Upper lobe of left lung (tissue), 6 donors: ENCODE data around the gene RASSF3. TPM values are rescaled to one million over a fixed set of nuclear protein-coding genes. Genes with fewer than 3 reads are reported as not detected.
A peak's percentile ranks its signal among the peaks of the same experiment; 100 is the strongest.

Experiments used
- ATAC-seq, 2 donors: fragments of 200-7000 bp; cut with Tn5 transposase; one replicate each; pipeline ENCODE4 v1.9.1; 2022; ENCODE audit warnings: mild to moderate bottlenecking in 2 of 2, moderate library complexity in 2 of 2; ENCODE audit not compliant: low FRiP score in 2 of 2
- DNase-seq, 2 donors: peaks; one replicate each; pipeline ENCODE4 v3.0.0-alpha.2; 2019 to 2020
- H3K27ac ChIP-seq, 4 donors: fragments of 200-600 bp; sonication (generic); one replicate each; pipeline ENCODE4 v1.5.1; 2016 to 2019
- H3K27me3 ChIP-seq, 4 donors: fragments of 200-600 bp; sonication (generic); one replicate each; pipeline ENCODE4 v1.5.1; 2017 to 2019
- H3K36me3 ChIP-seq, 4 donors: fragments of 200-600 bp; sonication (generic); one replicate each; pipeline ENCODE4 v1.5.1; 2016 to 2019
- H3K4me1 ChIP-seq, 4 donors: fragments of 200-600 bp; sonication (generic); one replicate each; pipeline ENCODE4 v1.5.1; 2018 to 2019
- H3K4me3 ChIP-seq, 4 donors: fragments of 200-600 bp; sonication (generic); one replicate each; pipeline ENCODE4 v1.5.1; 2017 to 2019; ENCODE audit warnings: mild to moderate bottlenecking in 2 of 4, moderate library complexity in 1 of 4
- H3K9me3 ChIP-seq, 4 donors: fragments of 200-600 bp; sonication (generic); one replicate each; pipeline ENCODE4 v1.5.1; 2018 to 2019
- CTCF ChIP-seq, 6 experiments: fragments of 450-650 bp in 4 of 6; fragments of 200-600 bp in 2 of 6; sonication (generic) in 2 of 6; IDR thresholded peaks; one replicate each; pipeline ENCODE4 v1.5.1; 2016 to 2019; ENCODE audit warnings: antibody characterized with exemption in 6 of 6
- EP300 ChIP-seq, 4 donors: sonication (generic); formaldehyde crosslinking; IDR thresholded peaks; one replicate each; pipeline ENCODE4 v1.5.1; 2017; ENCODE audit warnings: antibody characterized with exemption in 4 of 4, control low read depth in 2 of 4
- POLR2A ChIP-seq, 4 donors: fragments of 450-650 bp; IDR thresholded peaks; one replicate each; pipeline ENCODE4 v1.5.1; 2016 to 2017; ENCODE audit warnings: antibody characterized with exemption in 4 of 4, mild to moderate bottlenecking in 2 of 4
- POLR2AphosphoS5 ChIP-seq, 2 donors: sonication (generic); formaldehyde crosslinking; IDR thresholded peaks; one replicate each; pipeline ENCODE4 v1.5.1; 2017; ENCODE audit warnings: antibody characterized with exemption in 2 of 2
- WGBS, 2 donors: methylation state at CpG; one replicate each; pipeline ENCODE4 v1.1.5; 2017 to 2018; 5-methylcytosine and 5-hydroxymethylcytosine counted together
- total RNA-seq, 6 donors: library from RNA; depleted of rRNA in 4 of 6; stranded (reverse); fragments of >200 nt in 4 of 6; gene quantifications; one replicate each; pipeline versions ENCODE4 v1.1.0 to v1.2.1, GENCODE V29; 2016 to 2021
- donor health status: DM: no; HTN: no; CAD: no; lungs with moderate emphysema.
- donor health status: DM: no; HTN: yes; CAD: no; lungs with severe emphysema.

RASSF3 gene
- total RNA-seq, 6 donors from 2014 or later: 25.0 to 104 (median 46.0) TPM

DNA sequence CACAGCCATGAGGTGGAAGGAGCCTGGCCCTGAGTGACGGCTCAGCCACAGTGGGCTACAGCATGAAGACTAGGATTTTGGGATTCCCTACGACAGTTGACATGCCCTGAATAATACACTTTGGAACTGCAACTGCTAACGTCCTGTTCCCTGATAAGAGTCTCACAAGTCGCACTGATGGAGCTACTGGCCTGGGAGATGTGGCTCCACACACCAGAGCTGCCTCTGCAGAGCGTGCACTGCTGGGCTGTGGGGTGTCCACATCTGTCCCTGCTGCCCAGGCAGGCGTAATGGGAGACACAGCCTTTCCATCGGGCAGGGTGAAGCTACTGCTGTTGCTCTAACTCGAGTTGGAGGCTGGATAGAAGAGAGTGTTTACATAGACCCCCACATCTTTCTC is 42.7 kb upstream of the RASSF3 start:
- Histone ChIP-seq H3K4me1 (peaks cover 12 to 25% (median 21%) of the 10 kb centered on the region in 4 donors), H3K27ac (no peak overlapping the region), H3K4me3 (no peak overlapping the region), H3K27me3 (no peaks in the 10 kb centered on the region), H3K36me3 (no peaks in the 10 kb centered on the region), H3K9me3 (no peaks in the 10 kb centered on the region)
- 86 to 89% methylated on average over 4 to 8 of the region's 8 CpGs for WGBS, 2 donors
- DNase-seq (no peak), ATAC-seq (peak in 1 of 2 donors; percentile 25)
- TF ChIP-seq POLR2A (IDR thresholded peaks at IDR 0.05) (no peak), POLR2AphosphoS5 (IDR thresholded peaks at IDR 0.05) (no peak), CTCF (IDR thresholded peaks at IDR 0.05) (no peak), EP300 (IDR thresholded peaks at IDR 0.05) (no peak)

- ATAC-seq (peak in 1 of 2 donors; percentile 27), DNase-seq (no peak)
- H3K27me3 ChIP-seq: no peaks in the 10 kb centered on the region
- no peaks in the 10 kb centered on the region for H3K36me3 ChIP-seq
- H3K4me1 ChIP-seq: peaks cover 12 to 25% (median 21%) of the 10 kb centered on the region in 4 donors
- H3K9me3 ChIP-seq: no peaks in the 10 kb centered on the region
- no peak overlapping the region for H3K4me3 ChIP-seq
- TF ChIP-seq POLR2A (IDR thresholded peaks at IDR 0.05) (no peak), EP300 (IDR thresholded peaks at IDR 0.05) (no peak), POLR2AphosphoS5 (IDR thresholded peaks at IDR 0.05) (no peak), CTCF (IDR thresholded peaks at IDR 0.05) (no peak)
- H3K27ac ChIP-seq: no peak overlapping the region
- 48 to 53% methylated on average over 6 of the region's 6 CpGs for WGBS, 2 donors
These were observed 42.0 kb upstream of the RASSF3 start for GRCh38 chr12:64568298-64568697.

DNA sequence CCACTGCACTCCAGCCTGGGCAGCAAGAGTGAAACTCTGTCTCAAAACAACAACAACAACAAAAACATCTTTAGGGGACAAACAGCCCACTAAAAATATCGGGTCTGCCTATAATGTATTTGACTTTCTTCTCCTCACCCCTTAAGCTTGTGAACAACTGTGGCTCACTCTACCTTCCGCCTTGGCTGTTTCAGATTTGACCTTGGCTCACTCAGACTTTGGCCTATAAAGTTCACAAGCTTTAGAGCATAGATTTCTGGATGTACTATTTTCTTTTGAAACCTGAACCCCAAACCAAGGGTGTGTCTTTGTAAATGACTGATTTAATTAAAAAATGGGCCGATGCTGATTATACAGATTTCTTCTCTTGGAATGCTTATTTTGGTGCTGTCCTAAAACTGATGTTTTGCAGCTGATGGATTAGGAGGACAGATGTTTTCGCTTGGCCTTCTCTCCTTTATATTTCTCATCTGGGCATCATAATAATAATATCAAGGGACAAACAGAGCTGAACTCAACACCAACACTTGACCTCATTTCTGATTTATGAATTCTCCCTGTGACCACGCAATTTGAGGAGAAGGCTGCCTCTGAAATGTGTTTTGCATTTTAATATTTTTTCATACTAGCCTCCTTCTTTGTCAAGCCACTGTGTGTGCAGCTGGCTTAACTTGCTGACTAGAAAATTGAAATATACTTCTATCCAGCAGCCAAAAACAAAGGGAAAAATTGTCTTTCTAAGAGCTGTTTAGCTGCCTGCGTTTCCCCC is 40.2 kb upstream of the RASSF3 start:
- no peak overlapping the region for H3K4me3 ChIP-seq
- no peak for DNase-seq
- peaks cover 12 to 25% (median 21%) of the 10 kb centered on the region in 4 donors for H3K4me1 ChIP-seq
- peaks cover 0 to 7% (median 6%) of the 10 kb centered on the region in 4 donors for H3K9me3 ChIP-seq
- no peaks in the 10 kb centered on the region for H3K27me3 ChIP-seq
- H3K27ac ChIP-seq: no peak overlapping the region
- TF ChIP-seq EP300 (IDR thresholded peaks at IDR 0.05) (no peak), POLR2A (IDR thresholded peaks at IDR 0.05) (no peak), CTCF (IDR thresholded peaks at IDR 0.05) (no peak), POLR2AphosphoS5 (IDR thresholded peaks at IDR 0.05) (no peak)
- ATAC-seq: peak in 1 of 2 donors; percentile 25
- H3K36me3 ChIP-seq: no peaks in the 10 kb centered on the region
- WGBS, 2 donors: 90 to 91% methylated on average over 6 of the region's 6 CpGs

- Histone ChIP-seq H3K4me3 (no peak overlapping the region), H3K27ac (no peak overlapping the region), H3K9me3 (peaks cover 0 to 9% (median 8%) of the 10 kb centered on the region in 4 donors), H3K36me3 (no peaks in the 10 kb centered on the region), H3K4me1 (peaks cover 12 to 25% (median 21%) of the 10 kb centered on the region in 4 donors), H3K27me3 (no peaks in the 10 kb centered on the region)
- TF ChIP-seq EP300 (IDR thresholded peaks at IDR 0.05) (no peak), CTCF (IDR thresholded peaks at IDR 0.05) (no peak), POLR2AphosphoS5 (IDR thresholded peaks at IDR 0.05) (no peak), POLR2A (IDR thresholded peaks at IDR 0.05) (no peak)
- WGBS, 2 donors: 74 to 78% methylated on average over 2 of the region's 2 CpGs
- no peak for ATAC-seq
- DNase-seq: no peak
These were observed 38.9 kb upstream of the RASSF3 start for GRCh38 chr12:64571411-64571810.
